Endothelial cell of umbilical vein (primary cell): ENCODE measurements around the gene ACAA2. TPM values are rescaled to one million over a fixed set of nuclear protein-coding genes. Genes with fewer than 3 reads are reported as not detected.

Experiments used
- BruUV-seq: library from RNA; stranded (reverse); fragments of 400-500 nt; replicated peaks from 2 replicates; lab custom pipeline; 2021; lab: Mats Ljungman, UMichigan
- CTCF ChIA-PET: fragments of 300-600, 350-600 bp; sonication (Branson Sonifier 250); formaldehyde crosslinking; loops from one replicate; lab custom pipeline; 2021; ENCODE audit warnings: antibody characterized with exemption, inconsistent platforms; lab: Charles Lee
- POLR2A ChIA-PET: fragments of 300-600, 350-600 bp; sonication (Branson Sonifier 250); formaldehyde crosslinking; loops from one replicate; lab custom pipeline; 2021; ENCODE audit warnings: antibody characterized with exemption, inconsistent platforms; lab: Charles Lee
- DNase-seq: peaks from one replicate; pipeline ENCODE4 v3.0.0-alpha.2; 2011; ENCODE audit warnings: low read depth, low spot score
- FAIRE-seq: peaks from 2 replicates; lab custom pipeline; 2011; peaks lifted over from hg19 to GRCh38; lab: Jason Lieb, UNC
- H2AFZ ChIP-seq: 2 replicates; pipeline ENCODE4 v1.6.0; 2012; ENCODE audit warnings: low read depth, low read length, control low read depth, inconsistent platforms
- H3K27ac ChIP-seq: 2 replicates; pipeline ENCODE4 v1.5.1; 2011; ENCODE audit warnings: low read depth, mild to moderate bottlenecking, control low read depth, low read length, moderate library complexity; ENCODE audit not compliant: insufficient read depth
- H3K27me3 ChIP-seq, 2 experiments: 2 replicates each; pipeline versions ENCODE4 v1.6.0 to v1.6.1; 2011; ENCODE audit warnings: low read length in 2 of 2, mixed read lengths in 1 of 2; ENCODE audit not compliant: control insufficient read depth in 2 of 2, insufficient read depth in 2 of 2
- H3K36me3 ChIP-seq, 2 experiments: 2 replicates in 1 of 2; 3 replicates in 1 of 2; pipeline ENCODE4 v1.5.1; 2011; ENCODE audit warnings: low read length in 2 of 2, mild to moderate bottlenecking in 1 of 2, moderate library complexity in 1 of 2; ENCODE audit not compliant: control insufficient read depth in 2 of 2, insufficient read depth in 2 of 2; ENCODE audit errors: extremely low read depth in 1 of 2
- H3K4me1 ChIP-seq: 3 replicates; pipeline ENCODE4 v1.5.1; 2011; ENCODE audit warnings: mild to moderate bottlenecking, low read length; ENCODE audit not compliant: control insufficient read depth, insufficient read depth; ENCODE audit errors: extremely low read depth
- H3K4me2 ChIP-seq: 2 replicates; pipeline ENCODE4 v1.6.1; 2011; ENCODE audit warnings: low read length, control low read depth, mixed read lengths; ENCODE audit not compliant: insufficient read depth
- H3K4me3 ChIP-seq, 3 experiments: fragments of 200-600 bp in 1 of 3; sonication (generic), shearing (Covaris generic) in 1 of 3; replicated peaks in 1 of 3; 2 replicates each; pipeline ENCODE4 v1.5.1; 2011 to 2016; ENCODE audit warnings: control low read depth in 3 of 3, low read length in 3 of 3, mild to moderate bottlenecking in 2 of 3, inconsistent platforms in 1 of 3, low read depth in 1 of 3, moderate library complexity in 1 of 3; ENCODE audit not compliant: insufficient read depth in 1 of 3
- H3K79me2 ChIP-seq: 2 replicates; pipeline ENCODE4 v1.6.0; 2012; ENCODE audit warnings: low read length, inconsistent platforms; ENCODE audit not compliant: control insufficient read depth, insufficient read depth
- H3K9ac ChIP-seq: replicated peaks from 2 replicates; pipeline ENCODE3; 2011; ENCODE audit warnings: low read length, control low read depth; ENCODE audit not compliant: insufficient read depth; ENCODE audit errors: extremely low read depth
- H3K9me1 ChIP-seq: replicated peaks from 3 replicates; pipeline ENCODE4 v1.6.0; 2011; ENCODE audit warnings: mild to moderate bottlenecking, low read length; ENCODE audit not compliant: control insufficient read depth, insufficient read depth; ENCODE audit errors: extremely low read depth
- H3K9me3 ChIP-seq: replicated peaks from 2 replicates; pipeline ENCODE4 v1.5.1; 2012; ENCODE audit warnings: low read length, inconsistent platforms; ENCODE audit not compliant: control insufficient read depth, insufficient read depth
- H4K20me1 ChIP-seq: replicated peaks from 2 replicates; pipeline ENCODE3; 2011; ENCODE audit warnings: mild to moderate bottlenecking, low read length; ENCODE audit not compliant: control insufficient read depth, insufficient read depth; ENCODE audit errors: extremely low read depth
- CTCF ChIP-seq, 2 donors: IDR thresholded peaks; 1 replicate in 1 of 2; 2 replicates in 1 of 2; pipeline ENCODE4 v1.5.1; 2011; ENCODE audit warnings: low read length in 2 of 2, mild to moderate bottlenecking in 2 of 2, moderate library complexity in 2 of 2, control low read depth in 1 of 2, inconsistent platforms in 1 of 2, low read depth in 1 of 2; ENCODE audit not compliant: insufficient read depth in 1 of 2; ENCODE audit errors: extremely low read depth in 1 of 2
- GATA2 ChIP-seq: IDR thresholded peaks from 2 replicates; pipeline ENCODE4 v1.7.0; 2011; ENCODE audit warnings: low read depth, mild to moderate bottlenecking, moderate library complexity, mixed read lengths, low read length; ENCODE audit not compliant: insufficient read length, insufficient read depth
- MAX ChIP-seq: IDR thresholded peaks from 2 replicates; pipeline ENCODE4 v1.6.1; 2011; ENCODE audit not compliant: insufficient read depth, insufficient read length
- POLR2AphosphoS5 ChIP-seq: IDR thresholded peaks from 2 replicates; pipeline ENCODE4 v1.6.1; 2012; ENCODE audit warnings: low read depth, mild to moderate bottlenecking, control low read depth, low read length, moderate library complexity; ENCODE audit not compliant: insufficient read depth
- dilution Hi-C: fragments of 300-500 bp; cut with MboI; formaldehyde crosslinking; loops from one replicate; pipeline ENCODE4 v1.15.0; 2019; ENCODE audit warnings: low sequenced_read_pairs; ENCODE audit not compliant: extremely low pct_ligation_motif_present
- intact Hi-C: fragments of 100-400 bp; cut with micrococcal nuclease; formaldehyde crosslinking; loops from one replicate; pipeline ENCODE4 v1.10.0; 2022
- polyA plus RNA-seq, 4 experiments: library from polyadenylated mRNA; depleted of rRNA in 3 of 4; stranded (reverse) in 3 of 4; unstranded in 1 of 4; fragments of >200 nt; gene quantifications; 2 replicates each; pipeline versions ENCODE4 v1.2.1 to v1.2.3, GENCODE V29; 2011 to 2012; ENCODE audit warnings: missing spikeins in 1 of 4
- total RNA-seq: library from RNA; stranded (reverse); gene quantifications from 2 replicates; pipeline ENCODE4 v1.2.3, GENCODE V29; 2021

Gene ACAA2
- total and polyA plus RNA-seq, 2 donors (not counting 3 experiments of a cell fraction or from before 2014, with no cell fraction given): 18.6 to 44.9 TPM

DNA sequence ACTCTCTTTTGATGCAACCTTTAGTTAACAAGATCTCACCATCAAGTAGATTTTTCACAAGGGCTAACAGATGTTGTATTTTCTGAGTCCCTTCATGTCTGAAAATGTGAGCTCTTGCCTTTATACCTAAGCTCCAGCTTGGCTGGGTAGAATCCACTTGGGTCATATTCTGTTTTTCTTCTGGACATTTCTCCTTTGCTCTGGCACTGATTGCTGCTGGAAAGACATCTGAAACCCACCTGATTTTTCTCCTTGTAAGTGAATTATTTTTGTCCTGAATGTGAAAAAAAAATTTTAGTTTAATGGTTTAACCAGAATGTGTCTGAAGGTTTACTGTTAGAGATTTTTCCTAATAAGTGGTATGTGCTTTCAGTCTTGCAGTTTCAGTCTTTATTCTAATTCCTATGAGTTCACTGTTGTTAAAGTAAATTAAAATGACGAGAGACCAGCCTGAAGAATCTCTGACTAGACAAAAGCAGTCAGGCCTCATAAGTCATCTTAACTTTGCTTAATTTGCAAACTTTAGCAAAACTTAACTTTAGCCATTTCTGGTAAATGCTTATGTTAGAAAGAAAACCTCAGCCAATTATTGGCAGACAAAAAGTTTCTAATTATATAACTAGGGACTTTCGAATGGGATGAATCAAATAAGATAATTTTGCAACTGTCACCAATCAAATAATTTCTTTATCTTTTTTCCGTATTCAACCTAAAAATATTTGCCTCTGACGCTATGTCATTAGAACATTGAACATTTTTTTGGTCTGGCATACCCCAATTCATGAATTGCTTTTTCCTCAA lies 70.8 kb downstream of the ACAA2 start:
- DNase-seq (no peak), FAIRE-seq (no peak)
- intact Hi-C loops: no loop called here
- dilution Hi-C loops: no loop called here
- TF ChIP-seq MAX (no peak), POLR2AphosphoS5 (no peak), CTCF (IDR thresholded peaks at IDR 0.05; ENCODE audit: extremely low read depth in 1 of 2, insufficient read depth in 1 of 2, low read depth in 1 of 2, low read length in 2 of 2) (no peak), GATA2 (no peak)
- Histone ChIP-seq H3K4me1 (peaks cover 4% of the 10 kb centered on the region), H3K27ac (no peak overlapping the region), H3K4me2 (no peak overlapping the region), H3K27me3 (peaks cover 3 to 5% of the 10 kb centered on the region in 2 experiments), H3K9ac (no peak overlapping the region), H4K20me1 (no peaks in the 10 kb centered on the region), H3K4me3 (no peak overlapping the region), H3K79me2 (no peaks in the 10 kb centered on the region), H3K9me1 (no peaks in the 10 kb centered on the region), H3K9me3 (no peaks in the 10 kb centered on the region), H3K36me3 (no peaks in the 10 kb centered on the region), H2AFZ (no peak overlapping the region)
- CTCF ChIA-PET: interaction anchor here (1.2 kb wide), 1 partner anchor 232 kb away, joined by 3 read pairs; no protein-coding TSS in a partner anchor
- POLR2A ChIA-PET: no interaction called here
- BruUV-seq: no TSS peak
